AG04449 (cell line): ENCODE measurements around the gene CCDC32.

ENCODE experiments used
- CTCF ChIA-PET: fragments of 350-600 bp; formaldehyde crosslinking; extraction: SDS; loops from one replicate; lab custom pipeline; 2021; ENCODE audit warnings: antibody characterized with exemption; lab: Yijun Ruan, JAX
- POLR2A ChIA-PET: fragments of 400-600, 350-600 bp; formaldehyde crosslinking; extraction: SDS; loops from one replicate; lab custom pipeline; 2020; ENCODE audit warnings: antibody characterized with exemption, inconsistent platforms; lab: Yijun Ruan, JAX
- DNase-seq: peaks from one replicate; pipeline ENCODE4 v3.0.0-alpha.2; 2010; ENCODE audit warnings: low read depth, low spot score
- H3K4me3 ChIP-seq: 2 replicates; pipeline ENCODE4 v1.5.1; 2011; ENCODE audit warnings: low read depth, mild to moderate bottlenecking, control low read depth, low read length
- CTCF ChIP-seq: IDR thresholded peaks from one replicate; pipeline ENCODE4 v1.5.1; 2011; ENCODE audit warnings: mild to moderate bottlenecking, moderate library complexity, low read length, control low read depth, inconsistent platforms; ENCODE audit not compliant: insufficient read depth; ENCODE audit errors: missing control alignments

The CCDC32 gene

GRCh38 chr15:40575113-40575512 is 10.3 kb upstream of the CCDC32 start:
- no peak for TF ChIP-seq CTCF
- no peak for DNase-seq
- CTCF ChIA-PET, result interaction anchor here (0.7 to 2.8 kb wide), 3 partner anchors 9 to 14 kb away, joined by 3 to 10 read pairs (median 9); no protein-coding TSS in a partner anchor
- H3K4me3 ChIP-seq, result no peak overlapping the region
- POLR2A ChIA-PET, result interaction anchor here (0.7 kb wide), 1 partner anchor 551 kb away, joined by 3 read pairs; no protein-coding TSS in a partner anchor

GRCh38 chr15:40569129-40569953 is 4.5 kb upstream of the CCDC32 start, which contains the start of gene RPUSD2:
Gene RPUSD2, plus strand, starts transcription at chr15:40569299. Its CDS starts 39 bp downstream, at chr15:40569338.
- no peak for TF ChIP-seq CTCF
- peak within 1 kb of the TSS; percentile 100 for H3K4me3 ChIP-seq
- CTCF ChIA-PET, result interaction anchor here (1.0 to 1.7 kb wide), 5 partner anchors 8 to 325 kb away, joined by 4 to 9 read pairs (median 6); partner anchors contain the start of gene VPS18
- DNase-seq, result peak; percentile 28
- POLR2A ChIA-PET, result interaction anchor here (0.5 to 1.5 kb wide), 2 partner anchors 20 to 63 kb away, joined by 4 to 6 read pairs; no protein-coding TSS in a partner anchor

- TF ChIP-seq CTCF, result no peak
- CTCF ChIA-PET, result interaction anchor here (1.4 kb wide), 1 partner anchor 23 kb away, joined by 6 read pairs; no protein-coding TSS in a partner anchor
- DNase-seq, result no peak
- POLR2A ChIA-PET, result no interaction called here
- no peak overlapping the region for H3K4me3 ChIP-seq
These were observed 2.3 kb upstream of the CCDC32 start for GRCh38 chr15:40567111-40567510.

- POLR2A ChIA-PET, result interaction anchor here (1.0 kb wide), 1 partner anchor 115 kb away, joined by 3 read pairs; no protein-coding TSS in a partner anchor
- H3K4me3 ChIP-seq, result peak overlapping the region; percentile 90
- DNase-seq, result no peak
- no peak for TF ChIP-seq CTCF
- CTCF ChIA-PET, result interaction anchor here (1.0 to 1.6 kb wide), 3 partner anchors 10 to 53 kb away, joined by 3 to 6 read pairs (median 3); no protein-coding TSS in a partner anchor
These were observed 744 bp upstream of the CCDC32 start for GRCh38 chr15:40565333-40566238.

- CTCF ChIA-PET, result interaction anchor here (0.9 kb wide), 1 partner anchor 11 kb away, joined by 3 read pairs; no protein-coding TSS in a partner anchor
- DNase-seq, result no peak
- POLR2A ChIA-PET, result no interaction called here
- TF ChIP-seq CTCF, result no peak
- no peak overlapping the region for H3K4me3 ChIP-seq
These were observed 1.4 kb downstream of the CCDC32 start for GRCh38 chr15:40563426-40563825.
